H7 (cell line): ENCODE data around the gene GZMB. TPM values are rescaled to one million over a fixed set of nuclear protein-coding genes. Genes with fewer than 3 reads are reported as not detected.
"Not testable (repeated sequence)": the region's sequence is repeated elsewhere in the genome, so short reads cannot be mapped to it uniquely, and the experiment has no call there.

Experiments
- DNase-seq: peaks from one replicate; pipeline ENCODE4 v3.0.0; 2012
- H3K27me3 ChIP-seq: 2 replicates; pipeline ENCODE4 v1.6.0; 2011; ENCODE audit warnings: mild to moderate bottlenecking, low read length; ENCODE audit not compliant: control insufficient read depth, insufficient read depth
- H3K36me3 ChIP-seq: replicated peaks from 2 replicates; pipeline ENCODE4 v1.5.1; 2011; ENCODE audit warnings: low read length; ENCODE audit not compliant: control insufficient read depth, insufficient read depth
- H3K4me3 ChIP-seq: 2 replicates; pipeline ENCODE4 v1.5.1; 2011; ENCODE audit warnings: low read depth, mild to moderate bottlenecking, control low read depth, low read length, moderate library complexity; ENCODE audit not compliant: insufficient read depth
- total RNA-seq: library from RNA; depleted of rRNA; stranded (reverse); fragments of >200 nt; shearing (Covaris generic); gene quantifications from 2 replicates; pipeline ENCODE4 v1.2.3, GENCODE V29; 2014; rRNA removed

Gene GZMB
- total RNA-seq, 1 experiment from 2014 or later, result not detected

DNA sequence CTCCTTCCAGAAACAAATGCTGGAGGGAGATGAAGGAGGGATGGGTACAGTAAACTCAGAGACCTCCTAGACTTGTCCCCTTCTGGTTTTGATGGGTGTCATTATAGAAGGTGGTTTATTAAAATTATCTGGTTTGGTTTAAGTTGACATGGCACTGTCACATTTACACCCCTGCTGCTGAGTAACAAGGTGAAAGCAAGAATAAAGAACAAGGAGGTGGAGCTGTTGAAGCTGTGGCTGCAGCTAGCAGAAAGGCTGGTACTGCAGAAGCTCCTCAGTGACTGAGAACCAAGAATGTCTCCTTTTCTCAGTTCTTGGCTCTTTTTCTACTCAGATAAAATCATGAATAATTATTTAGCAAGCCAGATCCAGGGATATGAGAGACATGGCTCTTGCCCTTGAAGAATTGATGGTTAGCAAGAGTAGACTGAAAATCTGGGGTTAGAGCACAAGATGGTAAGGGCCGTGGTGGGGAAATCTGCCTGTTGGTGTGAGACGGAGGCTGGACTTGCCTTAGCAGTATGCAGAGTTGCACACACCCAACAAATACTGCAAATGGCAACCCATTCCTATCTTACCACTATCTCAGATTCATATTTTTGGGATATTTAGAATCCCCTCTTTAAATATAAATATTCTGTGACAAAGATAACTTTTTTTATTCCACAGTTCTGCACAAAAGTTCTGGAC, 24.2 kb downstream of the GZMB start, which contains the start of gene GZMH:
Gene GZMH, minus strand, starts transcription at position 31 of the 690 bp plus-strand sequence. CDS start 72 bp downstream, outside the sequence.
- H3K36me3 ChIP-seq, result no peaks in the 10 kb centered on the region
- H3K4me3 ChIP-seq, result no peak within 1 kb of the TSS
- no peaks in the 10 kb centered on the region for H3K27me3 ChIP-seq
- no peak for DNase-seq

DNA sequence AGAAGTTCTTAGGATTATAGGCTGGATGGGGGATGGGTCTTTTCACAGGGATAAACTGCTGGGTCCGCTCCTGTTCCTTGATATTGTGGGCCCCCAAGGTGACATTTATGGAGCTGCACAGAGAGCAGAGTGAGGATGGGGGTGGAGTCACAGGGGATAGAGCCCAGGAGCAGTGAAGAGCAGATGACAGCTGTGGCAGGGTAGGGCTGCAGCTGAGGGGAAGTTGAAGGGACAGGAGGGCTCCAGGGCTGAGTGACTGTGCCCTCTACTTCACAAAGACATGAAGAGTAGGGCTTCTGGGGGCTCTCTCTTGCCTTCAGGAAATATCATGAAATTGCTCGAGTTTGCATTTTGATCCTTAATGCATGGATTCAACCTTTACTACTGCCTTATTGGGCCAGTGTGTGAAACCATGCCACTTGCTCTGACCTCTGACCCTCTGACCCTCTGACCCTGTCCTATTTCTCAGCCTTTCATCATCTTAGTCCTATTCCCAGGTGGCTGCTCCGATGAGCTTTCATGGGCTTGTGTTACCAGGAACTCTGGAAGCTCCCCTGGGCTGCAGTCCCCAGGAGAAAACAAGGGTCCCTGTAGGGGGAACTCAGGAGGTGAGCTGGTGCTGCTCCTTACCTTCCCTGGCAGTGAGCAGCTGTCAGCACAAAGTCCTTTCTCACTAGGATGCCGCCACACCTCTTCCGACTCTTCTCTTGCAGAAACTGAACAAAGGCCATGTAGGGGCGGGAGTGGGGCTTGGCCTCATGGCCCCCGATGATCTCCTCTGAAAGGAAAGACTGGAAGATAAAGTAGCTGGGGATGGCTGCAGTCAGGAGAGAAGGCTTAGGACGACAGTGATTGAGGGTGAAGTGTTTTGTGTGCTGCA, 26.1 kb downstream of the GZMB start:
- Histone ChIP-seq H3K4me3 (no peak overlapping the region), H3K36me3 (no peaks in the 10 kb centered on the region), H3K27me3 (no peaks in the 10 kb centered on the region)
- no peak for DNase-seq

DNA sequence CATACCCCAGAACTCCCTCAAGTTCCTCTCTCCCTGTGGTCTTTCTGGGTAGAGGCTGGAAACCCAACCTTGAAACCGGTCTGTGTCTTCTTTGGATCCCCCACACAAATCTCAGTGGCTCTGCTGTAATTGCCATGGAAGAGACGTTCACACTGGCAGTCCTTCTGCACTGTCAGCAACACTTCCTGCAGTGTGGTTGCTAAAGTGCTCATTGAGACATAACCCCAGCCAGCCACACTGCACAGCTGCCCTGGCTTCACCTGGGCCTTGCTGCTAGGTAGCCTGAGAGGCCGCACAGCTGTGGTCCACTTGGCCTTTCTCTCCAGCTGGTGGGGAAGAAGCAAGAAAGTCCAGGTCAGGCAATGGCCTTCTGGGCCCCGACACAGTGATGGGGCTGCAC, 26.9 kb downstream of the GZMB start:
- H3K4me3 ChIP-seq, result no peak overlapping the region
- no peak for DNase-seq
- H3K36me3 ChIP-seq, result no peaks in the 10 kb centered on the region
- H3K27me3 ChIP-seq, result no peaks in the 10 kb centered on the region

GRCh38 chr14:24606297-24606696, 27.7 kb downstream of the GZMB start:
- no peaks in the 10 kb centered on the region for H3K36me3 ChIP-seq
- no peak overlapping the region for H3K4me3 ChIP-seq
- DNase-seq, result no peak
- H3K27me3 ChIP-seq, result no peaks in the 10 kb centered on the region

GRCh38 chr14:24605435-24606190, 28.4 kb downstream of the GZMB start:
- no peaks in the 10 kb centered on the region for H3K36me3 ChIP-seq
- H3K27me3 ChIP-seq, result no peaks in the 10 kb centered on the region
- no peak overlapping the region for H3K4me3 ChIP-seq
- DNase-seq, result peak; percentile 78

- Histone ChIP-seq H3K4me3 (no peak overlapping the region), H3K27me3 (no peaks in the 10 kb centered on the region), H3K36me3 (no peaks in the 10 kb centered on the region)
- DNase-seq, result no peak
Measured at GRCh38 chr14:24597403-24597802, 36.6 kb downstream of the GZMB start.

GRCh38 chr14:24595073-24595808, 38.7 kb downstream of the GZMB start:
- H3K4me3 ChIP-seq, result no peak overlapping the region; the same call in 1 of the 2 replicates
- no peaks in the 10 kb centered on the region for H3K27me3 ChIP-seq
- no peaks in the 10 kb centered on the region for H3K36me3 ChIP-seq
- no peak for DNase-seq

GRCh38 chr14:24591004-24591403, 43.0 kb downstream of the GZMB start:
- not testable (repeated sequence) for H3K27me3 ChIP-seq, H3K4me3 ChIP-seq, DNase-seq, H3K36me3 ChIP-seq

DNA sequence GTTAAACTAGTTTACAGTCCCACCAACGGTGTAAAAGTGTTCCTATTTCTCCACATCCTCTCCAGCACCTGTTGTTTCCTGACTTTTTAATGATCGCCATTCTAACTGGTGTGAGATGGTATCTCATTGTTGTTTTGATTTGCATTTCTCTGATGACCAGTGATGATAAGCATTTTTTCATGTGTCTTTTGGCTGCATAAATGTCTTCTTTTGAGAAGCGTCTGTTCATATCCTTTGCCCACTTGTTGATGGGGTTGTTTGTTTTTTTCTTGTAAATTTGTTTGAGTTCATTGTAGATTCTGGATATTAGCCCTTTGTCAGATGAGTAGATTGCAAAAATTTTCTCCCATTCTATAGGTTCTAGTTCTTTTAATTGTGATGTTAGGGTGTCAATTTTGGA, 49.6 kb downstream of the GZMB start:
- not testable (repeated sequence) for H3K36me3 ChIP-seq, H3K4me3 ChIP-seq, H3K27me3 ChIP-seq, DNase-seq

Other genes starting within 250 kb of the GZMB start
- 3.6 and 6.1 TPM in 2 replicates for gene NYNRIN, start 235.2 kb downstream of the GZMB start, total RNA-seq
- 0.24 and 1.5 TPM in 2 replicates for gene CBLN3, start 204.5 kb downstream of the GZMB start, total RNA-seq
- gene KHNYN, start 204.2 kb downstream of the GZMB start, total RNA-seq, result 24.8 and 27.4 TPM in 2 replicates
- 23.5 and 26.7 TPM in 2 replicates for gene SDR39U1, start 191.4 kb downstream of the GZMB start, total RNA-seq
- gene CMA1, start 125.9 kb downstream of the GZMB start, total RNA-seq, result not detected in 2 replicates
- 0.10 TPM in 1 of 2 replicates, not detected in the other for gene CTSG, start 57.9 kb downstream of the GZMB start, total RNA-seq
- gene GZMH, start 24.5 kb downstream of the GZMB start, total RNA-seq, result not detected in 2 replicates